Uterus (tissue), 2 donors: ENCODE data around the gene PLB1.

Experiments used
- CTCF ChIP-seq, 4 experiments: fragments of 200-600 bp in 2 of 4; fragments of 450-650 bp in 2 of 4; sonication (generic) in 2 of 4; IDR thresholded peaks; one replicate each; pipeline ENCODE4 v1.5.1; 2016 to 2019; ENCODE audit warnings: antibody characterized with exemption in 4 of 4, mild to moderate bottlenecking in 2 of 4, moderate library complexity in 1 of 4
- POLR2A ChIP-seq, 2 donors: fragments of 450-650 bp; IDR thresholded peaks; one replicate each; pipeline ENCODE4 v1.6.1; 2016; ENCODE audit warnings: antibody characterized with exemption in 2 of 2, mild to moderate bottlenecking in 1 of 2, moderate library complexity in 1 of 2

DNA sequence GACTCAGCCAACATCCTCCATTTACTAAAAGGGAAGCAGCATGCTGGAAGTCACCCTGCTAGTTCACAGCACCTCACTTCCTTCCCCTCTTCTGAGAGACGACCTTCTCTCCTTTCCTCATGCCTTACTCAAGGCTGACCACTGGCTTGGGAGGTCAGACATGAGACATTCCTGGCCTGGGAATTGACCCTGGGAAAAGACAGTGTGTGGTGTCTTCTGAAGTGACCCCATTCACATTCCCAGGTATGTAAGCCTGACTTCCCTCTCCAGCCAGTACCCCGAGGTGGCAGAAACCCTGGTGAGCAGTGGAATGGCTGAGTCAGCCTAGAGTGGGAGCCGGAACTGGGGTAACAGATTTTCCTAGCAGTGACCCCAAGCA, 92.4 kb downstream of the PLB1 start:
- TF ChIP-seq POLR2A (IDR thresholded peaks at IDR 0.05) (no peak), CTCF (IDR thresholded peaks at IDR 0.05) (no peak)
